ENCODE results near the gene GPD1L. TPM values are rescaled to one million over a fixed set of nuclear protein-coding genes. Genes with fewer than 3 reads are reported as not detected.

The GPD1L gene
- total RNA-seq, 1 donor from 2014 or later, result 77.9 TPM

GRCh38 chr3:32129832-32130231 lies 23.4 kb downstream of the GPD1L start:
- no peak for TF ChIP-seq CTCF (IDR thresholded peaks at IDR 0.05)
- Histone ChIP-seq H3K4me3 (no peak overlapping the region), H3K27ac (no peak overlapping the region), H3K4me1 (no peaks in the 10 kb centered on the region), H3K9me3 (no peaks in the 10 kb centered on the region), H3K36me3 (peaks cover 13% of the 10 kb centered on the region), H3K27me3 (ENCODE audit: low read depth) (no peaks in the 10 kb centered on the region)
- intact Hi-C loops (cut with DNase I), result no loop called here
- ATAC-seq (peak in 1 of 2 donors; percentile 24), DNase-seq (no peak)

GRCh38 chr3:32132121-32132520 lies 25.7 kb downstream of the GPD1L start:
- H3K4me1 ChIP-seq, result no peaks in the 10 kb centered on the region
- no peaks in the 10 kb centered on the region for H3K27me3 ChIP-seq (ENCODE audit: low read depth)
- peaks cover 13% of the 10 kb centered on the region for H3K36me3 ChIP-seq
- H3K4me3 ChIP-seq, result no peak overlapping the region
- ATAC-seq, result no peak
- DNase-seq, result no peak
- TF ChIP-seq CTCF (IDR thresholded peaks at IDR 0.05), result no peak
- intact Hi-C loops (cut with DNase I), result no loop called here
- H3K27ac ChIP-seq, result no peak overlapping the region
- H3K9me3 ChIP-seq, result no peaks in the 10 kb centered on the region

- intact Hi-C loops (cut with DNase I), result no loop called here
- peaks cover 3% of the 10 kb centered on the region for H3K4me1 ChIP-seq
- peaks cover 13% of the 10 kb centered on the region for H3K36me3 ChIP-seq
- no peak for ATAC-seq
- H3K9me3 ChIP-seq, result no peaks in the 10 kb centered on the region
- H3K27ac ChIP-seq, result no peak overlapping the region
- no peak for TF ChIP-seq CTCF (IDR thresholded peaks at IDR 0.05)
- no peaks in the 10 kb centered on the region for H3K27me3 ChIP-seq (ENCODE audit: low read depth)
- DNase-seq, result no peak
- no peak overlapping the region for H3K4me3 ChIP-seq
These were observed 26.3 kb downstream of the GPD1L start for GRCh38 chr3:32132706-32133105.

GRCh38 chr3:32136703-32137102 lies 30.3 kb downstream of the GPD1L start:
- H3K36me3 ChIP-seq, result peaks cover 19% of the 10 kb centered on the region
- H3K9me3 ChIP-seq, result no peaks in the 10 kb centered on the region
- no peak for DNase-seq
- no peak overlapping the region for H3K4me3 ChIP-seq
- no peak for ATAC-seq
- intact Hi-C loops (cut with DNase I), result no loop called here
- H3K4me1 ChIP-seq, result peaks cover 21% of the 10 kb centered on the region
- no peaks in the 10 kb centered on the region for H3K27me3 ChIP-seq (ENCODE audit: low read depth)
- TF ChIP-seq CTCF (IDR thresholded peaks at IDR 0.05), result no peak
- no peak overlapping the region for H3K27ac ChIP-seq

GRCh38 chr3:32137870-32138269 lies 31.4 kb downstream of the GPD1L start:
- H3K27me3 ChIP-seq (ENCODE audit: low read depth), result no peaks in the 10 kb centered on the region
- no peaks in the 10 kb centered on the region for H3K9me3 ChIP-seq
- peaks cover 21% of the 10 kb centered on the region for H3K4me1 ChIP-seq
- no peak overlapping the region for H3K4me3 ChIP-seq
- no peak for ATAC-seq
- H3K36me3 ChIP-seq, result peaks cover 24% of the 10 kb centered on the region
- no peak for DNase-seq
- no peak for TF ChIP-seq CTCF (IDR thresholded peaks at IDR 0.05)
- intact Hi-C loops (cut with DNase I), result no loop called here
- no peak overlapping the region for H3K27ac ChIP-seq

Measured in lower lobe of right lung (tissue), 2 donors.